Right lobe of liver (tissue), 6 donors: ENCODE measurements around the gene ALK. TPM values are rescaled to one million over a fixed set of nuclear protein-coding genes. Genes with fewer than 3 reads are reported as not detected.

ENCODE experiments used
- ATAC-seq, 4 donors: fragments of 200-7000 bp; cut with Tn5 transposase; one replicate each; pipeline ENCODE4 v1.9.1; 2020; ENCODE audit warnings: mild to moderate bottlenecking in 4 of 4, moderate library complexity in 4 of 4
- DNase-seq, 3 donors: peaks; one replicate each; pipeline ENCODE4 v3.0.0-alpha.2; 2020
- H3K27ac ChIP-seq, 3 donors: fragments of 200-600 bp; one replicate each; pipeline ENCODE4 v1.8.0; 2022
- H3K27me3 ChIP-seq, 2 donors: fragments of 200-600 bp; one replicate each; pipeline ENCODE4 v1.8.0; 2022
- H3K36me3 ChIP-seq, 4 donors: fragments of 200-600 bp; sonication (generic) in 1 of 4; one replicate each; pipeline versions ENCODE4 v1.5.1 to v1.8.0; 2017 to 2022; ENCODE audit warnings: control low read depth in 1 of 4
- H3K4me1 ChIP-seq, 4 donors: fragments of 200-600 bp; sonication (generic) in 1 of 4; one replicate each; pipeline versions ENCODE4 v1.5.1 to v1.8.0; 2017 to 2022; ENCODE audit warnings: control low read depth in 1 of 4
- H3K4me3 ChIP-seq, 3 donors: fragments of 200-600 bp; one replicate each; pipeline ENCODE4 v1.8.0; 2022
- H3K9me3 ChIP-seq, 4 donors: fragments of 200-600 bp; sonication (generic) in 1 of 4; one replicate each; pipeline versions ENCODE4 v1.5.1 to v1.8.0; 2017 to 2022; ENCODE audit warnings: control low read depth in 1 of 4
- CTCF ChIP-seq, 4 donors: fragments of 200-600 bp in 3 of 4; fragments of 450-650 bp in 1 of 4; IDR thresholded peaks; one replicate each; pipeline versions ENCODE4 v1.5.1 to v1.8.0; 2016 to 2022; ENCODE audit warnings: antibody characterized with exemption in 4 of 4, mild to moderate bottlenecking in 2 of 4
- POLR2A ChIP-seq: fragments of 450-650 bp; IDR thresholded peaks from one replicate; pipeline ENCODE4 v1.6.1; 2017; ENCODE audit warnings: antibody characterized with exemption, mild to moderate bottlenecking
- WGBS: methylation state at CpG from one replicate; pipeline ENCODE4 v1.1.6; 2018; ENCODE audit warnings: low coverage, low lambda C conversion rate; ENCODE audit not compliant: insufficient coverage; ENCODE audit errors: missing lambda C conversion rate; 5-methylcytosine and 5-hydroxymethylcytosine counted together
- intact Hi-C, 2 donors: fragments of 100-400 bp; cut with DNase I; formaldehyde crosslinking; loops; one replicate each; pipeline versions ENCODE4 v1.11.2 to v1.14.1; 2022
- total RNA-seq, 6 experiments: library from RNA; depleted of rRNA in 2 of 6; stranded (reverse); fragments of >200 nt in 2 of 6; fragmentation: NEBNext Ultra II Directional in 3 of 6; extraction: Animal tissue kit (Norgen Biotek cat#: 25700) in 3 of 6; gene quantifications; one replicate each; pipeline versions ENCODE4 v1.1.0 to v1.2.4, GENCODE V29; 2016 to 2023
- donor health status: DM: no; HTN: yes; CAD: no.
- donor health status: DM: no; HTN: no; CAD: no.
- donor health status: DM: no; HTN: no; CAD: no.
- donor health status: DM: no; HTN: yes; CAD: no.
- donor health status: DM: no; HTN: yes; CAD: no.

The ALK gene
- total RNA-seq, 6 experiments from 2014 or later = 0.04 to 0.06 TPM; not detected in 4

- TF ChIP-seq CTCF (IDR thresholded peaks at IDR 0.05) (no peak), POLR2A (no peak)
- Histone ChIP-seq H3K4me3 (no peak overlapping the region), H3K36me3 (no peaks in the 10 kb centered on the region), H3K27me3 (no peaks in the 10 kb centered on the region), H3K9me3 (no peaks in the 10 kb centered on the region), H3K4me1 (no peaks in the 10 kb centered on the region), H3K27ac (no peak overlapping the region)
- 28% methylated on average over 4 of the region's 4 CpGs for WGBS
- DNase-seq (no peak), ATAC-seq (no peak)
- intact Hi-C loops = no loop called here
Measured at GRCh38 chr2:29443627-29444026, 477.8 kb downstream of the ALK start.

GRCh38 chr2:29443151-29443550 is 478.2 kb downstream of the ALK start:
- no peaks in the 10 kb centered on the region for H3K36me3 ChIP-seq
- DNase-seq (no peak), ATAC-seq (no peak)
- H3K9me3 ChIP-seq = no peaks in the 10 kb centered on the region
- H3K27ac ChIP-seq = no peak overlapping the region
- 73% methylated on average over 4 of the region's 4 CpGs for WGBS
- TF ChIP-seq CTCF (IDR thresholded peaks at IDR 0.05) = no peak
- no peaks in the 10 kb centered on the region for H3K4me1 ChIP-seq
- intact Hi-C loops = no loop called here
- no peak overlapping the region for H3K4me3 ChIP-seq
- no peaks in the 10 kb centered on the region for H3K27me3 ChIP-seq

- 64% methylated on average over 5 of the region's 6 CpGs for WGBS
- Histone ChIP-seq H3K27me3 (no peaks in the 10 kb centered on the region), H3K27ac (no peak overlapping the region), H3K9me3 (no peaks in the 10 kb centered on the region), H3K36me3 (no peaks in the 10 kb centered on the region), H3K4me1 (no peaks in the 10 kb centered on the region), H3K4me3 (no peak overlapping the region)
- ATAC-seq (no peak), DNase-seq (no peak)
- TF ChIP-seq POLR2A (no peak), CTCF (IDR thresholded peaks at IDR 0.05) (no peak)
- intact Hi-C loops = no loop called here
Measured at GRCh38 chr2:29440921-29441623, 480.3 kb downstream of the ALK start.

- ATAC-seq (no peak), DNase-seq (no peak)
- H3K4me3 ChIP-seq = no peak overlapping the region
- no peaks in the 10 kb centered on the region for H3K9me3 ChIP-seq
- H3K27me3 ChIP-seq = no peaks in the 10 kb centered on the region
- H3K27ac ChIP-seq = no peak overlapping the region
- no peaks in the 10 kb centered on the region for H3K36me3 ChIP-seq
- no peak for TF ChIP-seq CTCF (IDR thresholded peaks at IDR 0.05)
- 76% methylated on average over 3 of the region's 3 CpGs for WGBS
- intact Hi-C loops = no loop called here
- no peaks in the 10 kb centered on the region for H3K4me1 ChIP-seq
Measured at GRCh38 chr2:29433920-29434319, 487.5 kb downstream of the ALK start.

GRCh38 chr2:29433128-29433527 is 488.3 kb downstream of the ALK start:
- H3K27ac ChIP-seq = no peak overlapping the region
- H3K4me3 ChIP-seq = no peak overlapping the region
- DNase-seq (no peak), ATAC-seq (no peak)
- no peaks in the 10 kb centered on the region for H3K36me3 ChIP-seq
- H3K4me1 ChIP-seq = no peaks in the 10 kb centered on the region
- no peaks in the 10 kb centered on the region for H3K27me3 ChIP-seq
- no peaks in the 10 kb centered on the region for H3K9me3 ChIP-seq
- intact Hi-C loops = no loop called here
- 38% methylated on average over 1 of the region's 2 CpGs for WGBS
- TF ChIP-seq POLR2A (no peak), CTCF (IDR thresholded peaks at IDR 0.05) (no peak)
